CD4-positive, alpha-beta T cell treated with Interleukin-4 for 4 hours (primary cell): ENCODE data around the gene CTDP1.
"Not testable (repeated sequence)": the region's sequence is repeated elsewhere in the genome, so short reads cannot be mapped to it uniquely, and the experiment has no call there.

ENCODE experiments used
- DNase-seq: peaks from one replicate; pipeline ENCODE4 v3.0.0-alpha.2; 2020

CTDP1 gene

DNA sequence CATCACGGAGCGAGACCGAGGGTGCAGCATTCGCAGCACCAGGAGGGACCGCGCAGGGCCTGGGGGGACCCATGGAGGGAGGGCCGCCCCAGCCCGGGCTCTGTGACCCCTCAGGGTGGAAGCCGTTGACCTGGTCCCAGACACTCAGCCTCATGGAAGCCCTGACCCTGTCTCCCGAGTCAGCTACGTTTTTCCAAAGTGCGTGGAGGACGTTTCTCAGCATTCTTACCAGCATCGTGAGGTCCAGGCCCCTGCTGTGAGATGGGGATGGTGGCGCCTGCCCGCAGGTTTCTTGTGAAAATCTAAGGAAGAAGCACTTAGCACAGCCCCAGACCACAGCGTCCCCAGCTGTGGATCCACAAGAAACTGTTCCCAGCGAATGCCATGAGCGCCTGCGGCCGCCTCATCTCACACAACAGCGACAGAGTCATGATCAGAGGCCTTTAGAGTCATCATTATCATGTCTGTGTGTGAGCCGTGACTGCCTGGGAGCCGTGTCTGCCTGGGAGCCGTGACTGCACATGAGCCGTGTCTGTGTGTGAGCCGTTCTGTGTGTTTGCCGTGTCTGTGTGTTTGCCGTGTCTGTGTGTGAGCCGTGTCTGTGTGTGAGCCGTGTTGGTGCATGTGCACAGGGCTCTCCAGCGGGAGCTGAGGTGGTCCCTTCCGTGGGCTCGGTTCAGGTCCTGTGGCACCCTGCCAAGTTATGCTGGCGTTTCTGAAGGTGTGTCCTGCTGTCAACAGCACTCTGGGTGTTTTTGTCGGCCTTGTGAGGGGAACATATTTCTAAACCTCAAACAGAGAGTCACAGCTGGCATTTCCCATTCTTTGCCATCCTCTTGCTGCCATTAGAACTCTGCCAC lies 68.9 kb downstream of the CTDP1 start:
- DNase-seq, result no peak

- no peak for DNase-seq
Measured at GRCh38 chr18:79749251-79750191, 69.9 kb downstream of the CTDP1 start.

DNA sequence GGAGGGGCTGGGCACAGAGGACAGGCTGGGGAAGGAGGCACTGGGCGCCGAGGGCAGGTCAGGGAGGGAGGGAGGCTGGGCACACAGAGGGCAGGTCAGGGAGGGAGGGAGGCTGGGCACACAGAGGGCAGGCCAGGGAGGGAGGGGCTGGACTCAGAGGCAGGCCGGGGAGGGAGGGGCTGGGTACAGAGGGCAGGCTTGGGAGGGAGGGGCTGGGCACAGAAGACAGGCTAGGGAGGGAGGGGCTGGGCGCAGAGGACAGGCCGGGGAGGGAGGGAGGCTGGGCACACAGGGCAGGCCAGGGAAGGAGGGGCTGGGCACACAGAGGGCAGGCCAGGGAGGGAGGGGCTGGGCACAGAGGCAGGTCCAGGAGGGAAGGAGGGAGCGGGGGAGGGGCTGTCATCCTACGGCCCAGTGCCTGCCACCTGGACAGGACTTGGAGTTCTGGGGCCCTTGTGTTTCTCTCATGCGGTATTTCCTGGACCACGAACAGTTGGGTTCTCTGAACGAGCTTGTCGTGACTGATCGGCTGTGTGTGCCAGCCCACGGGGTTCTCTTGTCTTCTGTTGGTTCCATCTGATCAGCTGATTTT lies 71.5 kb downstream of the CTDP1 start:
- no peak for DNase-seq

DNA sequence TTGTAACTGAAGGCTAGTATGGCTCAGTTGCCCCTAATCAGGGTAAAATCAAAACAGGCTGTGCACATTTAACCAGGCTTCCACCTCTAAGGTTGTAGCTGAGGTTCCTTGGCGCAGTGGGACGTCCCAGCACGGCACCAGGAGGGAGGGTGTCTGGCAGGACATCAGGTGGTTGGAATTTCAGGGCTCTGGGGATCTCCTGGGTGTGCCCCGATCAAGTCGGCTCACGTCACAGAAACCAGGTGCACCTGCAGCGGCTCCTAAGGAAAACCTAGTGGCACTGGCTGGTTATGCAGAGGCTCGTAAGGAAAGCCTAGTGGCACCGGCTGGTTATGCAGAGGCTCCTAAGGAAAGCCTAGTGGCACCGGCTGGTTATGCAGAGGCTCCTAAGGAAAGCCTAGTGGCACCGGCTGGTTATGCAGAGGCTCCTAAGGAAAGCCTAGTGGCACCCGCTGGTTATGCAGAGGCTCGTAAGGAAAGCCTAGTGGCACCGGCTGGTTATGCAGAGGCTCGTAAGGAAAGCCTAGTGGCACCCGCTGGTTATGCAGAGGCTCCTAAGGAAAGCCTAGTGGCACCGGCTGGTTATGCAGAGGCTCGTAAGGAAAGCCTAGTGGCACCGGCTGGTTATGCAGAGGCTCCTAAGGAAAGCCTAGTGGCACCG lies 72.4 kb downstream of the CTDP1 start:
- DNase-seq, result not testable (repeated sequence)

- DNase-seq, result not testable (repeated sequence)
Measured at GRCh38 chr18:79752946-79753345, 73.3 kb downstream of the CTDP1 start.

- DNase-seq, result no peak
Measured at GRCh38 chr18:79753391-79753851, 73.8 kb downstream of the CTDP1 start.

GRCh38 chr18:79754022-79754761 lies 74.6 kb downstream of the CTDP1 start:
- DNase-seq, result no peak

- no peak for DNase-seq
Measured at GRCh38 chr18:79754831-79755351, 75.3 kb downstream of the CTDP1 start.

GRCh38 chr18:79755496-79756142 lies 76.0 kb downstream of the CTDP1 start:
- DNase-seq, result no peak

GRCh38 chr18:79756143-79756500 lies 76.5 kb downstream of the CTDP1 start:
- no peak for DNase-seq

GRCh38 chr18:79756826-79757225 lies 77.2 kb downstream of the CTDP1 start:
- DNase-seq, result no peak

GRCh38 chr18:79760348-79760747 lies 80.7 kb downstream of the CTDP1 start:
- no peak for DNase-seq

GRCh38 chr18:79760881-79761280 lies 81.3 kb downstream of the CTDP1 start:
- no peak for DNase-seq

- no peak for DNase-seq
Measured at GRCh38 chr18:79763407-79763806, 83.8 kb downstream of the CTDP1 start.

DNA sequence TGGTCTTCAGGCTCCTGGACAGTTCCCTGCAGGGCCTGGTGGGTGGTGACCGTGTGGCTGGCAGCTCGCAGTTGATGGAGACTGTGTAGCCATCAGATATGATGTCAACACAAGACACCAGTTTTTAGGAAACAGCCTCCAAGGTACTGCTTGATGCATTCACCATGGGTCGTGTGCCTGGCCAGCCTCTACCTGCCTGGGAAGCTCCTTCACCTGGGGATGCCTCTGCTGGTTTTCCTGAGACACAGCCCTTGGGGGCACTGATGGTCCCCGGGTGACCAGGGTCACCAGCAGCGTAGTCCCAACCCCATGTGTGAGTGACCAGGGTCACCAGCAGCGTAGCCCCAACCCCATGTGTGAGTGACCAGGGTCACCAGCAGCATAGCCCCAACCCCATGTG lies 84.5 kb downstream of the CTDP1 start:
- DNase-seq, result no peak

- DNase-seq, result no peak
Measured at GRCh38 chr18:79765491-79766245, 86.1 kb downstream of the CTDP1 start.

GRCh38 chr18:79766308-79766707 lies 86.7 kb downstream of the CTDP1 start:
- DNase-seq, result no peak

- no peak for DNase-seq
Measured at GRCh38 chr18:79768745-79769144, 89.1 kb downstream of the CTDP1 start.

DNA sequence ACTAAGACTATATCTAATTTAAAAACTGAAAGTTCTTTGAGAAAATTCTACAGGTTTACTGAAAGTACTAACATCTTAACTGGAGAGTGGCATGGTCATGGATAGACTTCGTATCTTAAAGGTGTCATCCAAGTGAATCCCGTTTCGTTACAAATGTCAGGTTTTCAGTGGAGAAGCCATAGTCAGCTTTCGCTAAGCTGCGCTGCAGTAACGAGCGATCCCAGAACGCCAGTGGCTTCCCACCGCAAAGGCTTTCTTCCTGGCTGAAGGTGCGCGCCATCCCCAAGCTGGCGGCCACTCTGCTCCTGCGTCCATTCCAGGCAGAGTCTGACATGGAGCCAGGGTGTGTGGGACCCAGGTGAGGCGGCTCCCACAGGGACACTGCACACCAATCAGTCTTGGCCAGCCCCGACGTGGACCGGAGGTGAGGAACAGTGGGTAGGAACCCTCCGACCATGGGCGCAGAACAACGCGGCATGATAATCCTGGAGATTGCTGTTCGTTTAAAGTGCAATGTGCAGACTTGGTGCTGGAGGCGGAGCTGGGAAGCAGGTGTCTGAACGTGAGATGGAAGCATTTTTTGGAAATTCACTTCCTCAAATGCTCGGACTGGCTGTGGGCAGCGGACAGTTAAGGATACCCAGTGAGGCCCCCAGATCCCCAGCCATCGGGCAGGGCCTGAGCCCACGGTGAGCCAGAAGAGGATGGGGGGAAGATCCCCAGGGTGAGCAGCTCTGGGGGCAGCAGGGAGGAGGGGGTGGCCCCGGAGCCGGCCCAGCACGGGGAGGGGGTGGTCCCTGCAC lies 90.3 kb downstream of the CTDP1 start:
- DNase-seq, result no peak

- DNase-seq, result no peak
Measured at GRCh38 chr18:79770501-79770815, 90.9 kb downstream of the CTDP1 start.
